Peyer's patch (tissue), 4 donors: ENCODE data around the gene NACC2.

Experiments
- CTCF ChIP-seq, 6 experiments: fragments of 450-650 bp in 4 of 6; fragments of 200-600 bp in 2 of 6; sonication (generic) in 1 of 6; IDR thresholded peaks; one replicate each; pipeline ENCODE4 v1.5.1; 2017 to 2019; ENCODE audit warnings: antibody characterized with exemption in 6 of 6, mild to moderate bottlenecking in 3 of 6, moderate library complexity in 1 of 6
- POLR2A ChIP-seq, 2 donors: fragments of 450-650 bp; IDR thresholded peaks; one replicate each; pipeline ENCODE4 v1.5.1; 2017; ENCODE audit warnings: antibody characterized with exemption in 2 of 2, mild to moderate bottlenecking in 2 of 2, moderate library complexity in 2 of 2

GRCh38 chr9:136115206-136115605, 20.1 kb upstream of the NACC2 start:
- TF ChIP-seq CTCF (IDR thresholded peaks at IDR 0.05) = no peak
- TF ChIP-seq POLR2A (IDR thresholded peaks at IDR 0.05) = no peak
